ENCODE measurements around the gene RPS14. TPM values are rescaled to one million over a fixed set of nuclear protein-coding genes. Genes with fewer than 3 reads are reported as not detected.
"Not testable (repeated sequence)": the region's sequence is repeated elsewhere in the genome, so short reads cannot be mapped to it uniquely, and the experiment has no call there.

The RPS14 gene
- polyA plus RNA-seq, 1 of the 3 experiments (the other 2 are of a cell fraction) = 10,227 TPM

- H3K9me3 ChIP-seq; H3K9me2 ChIP-seq; H3K9ac ChIP-seq; H3K4me1 ChIP-seq (ENCODE audit: control insufficient read depth in 1 of 2, insufficient read depth in 2 of 2, low read depth in 1 of 2, low read length in 1 of 2); H3K79me2 ChIP-seq (ENCODE audit: insufficient read depth); DNase-seq; H3F3A ChIP-seq (replicated peaks; ENCODE audit: insufficient read depth); H3K27ac ChIP-seq (ENCODE audit: low read depth in 2 of 2, low read length in 1 of 2); H3K4me3 ChIP-seq (ENCODE audit: low read depth in 2 of 2, low read length in 1 of 2); H3K36me3 ChIP-seq (replicated peaks in 1 of 2; ENCODE audit: control insufficient read depth in 1 of 2, insufficient read depth in 2 of 2, low read length in 1 of 2); H4K20me1 ChIP-seq (ENCODE audit: insufficient read depth); H3K27me3 ChIP-seq (ENCODE audit: insufficient read depth); POLR2A ChIA-PET; H3K4me2 ChIP-seq; H2AFZ ChIP-seq (ENCODE audit: low read depth): not testable (repeated sequence)
- 87% methylated on average over 16 of the region's 16 CpGs for whole genome bisulfite sequencing (ENCODE audit: low lambda C conversion rate)
- CTCF ChIA-PET = interaction anchor here (1.1 to 1.5 kb wide), 2 partner anchors 22 to 64 kb away, joined by 4 to 5 read pairs; no protein-coding TSS in a partner anchor
These were observed 35.4 kb downstream of the RPS14 start for GRCh38 chr5:150413902-150414790.

DNA sequence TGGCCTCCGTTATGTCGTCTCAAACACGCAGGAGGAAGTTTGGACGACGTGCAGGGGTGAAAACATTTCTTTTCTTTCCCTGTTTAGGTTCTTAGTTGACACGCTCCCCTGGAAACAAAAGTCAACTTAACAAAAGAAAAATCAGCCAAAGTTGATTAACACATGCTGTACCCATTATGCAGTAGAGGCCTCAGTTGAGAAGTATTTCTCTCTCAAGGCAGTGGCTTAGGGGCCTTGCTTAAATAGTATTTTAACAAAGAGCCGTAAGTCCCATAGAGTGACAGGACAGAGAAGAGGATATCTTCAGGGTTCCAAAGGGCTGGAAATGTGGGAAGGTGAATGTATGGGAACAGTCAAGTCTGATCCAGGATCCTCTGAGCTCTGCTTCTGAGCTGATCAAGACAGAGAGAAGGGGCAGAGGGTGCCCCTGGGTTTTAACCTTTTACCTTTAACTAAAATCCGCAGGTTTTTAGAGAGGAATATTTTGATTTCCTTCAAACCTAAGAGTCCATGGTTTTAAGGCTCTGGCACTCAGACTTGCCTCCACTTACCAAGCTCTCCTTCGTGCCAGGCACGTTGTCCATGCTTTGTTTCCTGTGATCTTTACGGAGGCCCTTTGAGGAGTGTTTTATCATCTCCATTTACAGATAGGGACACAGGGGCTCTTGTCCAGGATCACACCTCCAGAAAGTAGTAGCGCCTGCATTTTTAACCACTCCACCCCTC, 36.2 kb downstream of the RPS14 start:
- ChIA-PET POLR2A (interaction anchor here (0.7 kb wide), 1 partner anchor 29 kb away, joined by 3 read pairs; no protein-coding TSS in a partner anchor), CTCF (interaction anchor here (1.0 to 1.5 kb wide), 3 partner anchors 23 to 85 kb away, joined by 3 to 4 read pairs (median 4); no protein-coding TSS in a partner anchor)
- Histone ChIP-seq H3K27me3 (ENCODE audit: insufficient read depth) (no peaks in the 10 kb centered on the region), H3K4me1 (ENCODE audit: control insufficient read depth in 1 of 2, insufficient read depth in 2 of 2, low read depth in 1 of 2, low read length in 1 of 2) (peaks cover 4 to 8% of the 10 kb centered on the region in 2 experiments; a peak in 3 of 4 replicates), H3K4me2 (no peak overlapping the region), H3F3A (replicated peaks; ENCODE audit: insufficient read depth) (peaks cover 8% of the 10 kb centered on the region), H3K9me3 (no peaks in the 10 kb centered on the region), H3K4me3 (ENCODE audit: low read depth in 2 of 2, low read length in 1 of 2) (no peak overlapping the region), H3K36me3 (replicated peaks in 1 of 2; ENCODE audit: control insufficient read depth in 1 of 2, insufficient read depth in 2 of 2, low read length in 1 of 2) (no peaks in the 10 kb centered on the region), H3K9me2 (no peaks in the 10 kb centered on the region), H4K20me1 (ENCODE audit: insufficient read depth) (no peaks in the 10 kb centered on the region), H3K79me2 (ENCODE audit: insufficient read depth) (no peaks in the 10 kb centered on the region), H3K27ac (ENCODE audit: low read depth in 2 of 2, low read length in 1 of 2) (no peak overlapping the region), H2AFZ (ENCODE audit: low read depth) (no peak overlapping the region), H3K9ac (no peak overlapping the region)
- no peak for DNase-seq
- 93% methylated on average over 12 of the region's 12 CpGs for WGBS (ENCODE audit: low lambda C conversion rate)
- no peak for TF ChIP-seq YY1 (IDR thresholded peaks at IDR 0.05; ENCODE audit: low read depth)
- no peak for TF ChIP-seq RXRA (IDR thresholded peaks at IDR 0.05; ENCODE audit: borderline replicate concordance, low read depth)
- no peak for TF ChIP-seq RFX5 (IDR thresholded peaks at IDR 0.05; ENCODE audit: low read length)
- no peak for TF ChIP-seq NRF1 (IDR thresholded peaks at IDR 0.05; ENCODE audit: low read depth, low read length)
- TF ChIP-seq POLR2AphosphoS5 (IDR thresholded peaks at IDR 0.05; ENCODE audit: low read depth, low read length) = no peak
- no peak for TF ChIP-seq CTCF (IDR thresholded peaks at IDR 0.05)

All from SK-N-SH (cell line).